Suppressor macrophage treated with lipopolysaccharide for 4 hours (primary cell): ENCODE data around the gene PPP2CA.

ENCODE experiments used
- DNase-seq: peaks from one replicate; pipeline ENCODE4 v3.0.0-alpha.2; 2020

Gene PPP2CA

DNA sequence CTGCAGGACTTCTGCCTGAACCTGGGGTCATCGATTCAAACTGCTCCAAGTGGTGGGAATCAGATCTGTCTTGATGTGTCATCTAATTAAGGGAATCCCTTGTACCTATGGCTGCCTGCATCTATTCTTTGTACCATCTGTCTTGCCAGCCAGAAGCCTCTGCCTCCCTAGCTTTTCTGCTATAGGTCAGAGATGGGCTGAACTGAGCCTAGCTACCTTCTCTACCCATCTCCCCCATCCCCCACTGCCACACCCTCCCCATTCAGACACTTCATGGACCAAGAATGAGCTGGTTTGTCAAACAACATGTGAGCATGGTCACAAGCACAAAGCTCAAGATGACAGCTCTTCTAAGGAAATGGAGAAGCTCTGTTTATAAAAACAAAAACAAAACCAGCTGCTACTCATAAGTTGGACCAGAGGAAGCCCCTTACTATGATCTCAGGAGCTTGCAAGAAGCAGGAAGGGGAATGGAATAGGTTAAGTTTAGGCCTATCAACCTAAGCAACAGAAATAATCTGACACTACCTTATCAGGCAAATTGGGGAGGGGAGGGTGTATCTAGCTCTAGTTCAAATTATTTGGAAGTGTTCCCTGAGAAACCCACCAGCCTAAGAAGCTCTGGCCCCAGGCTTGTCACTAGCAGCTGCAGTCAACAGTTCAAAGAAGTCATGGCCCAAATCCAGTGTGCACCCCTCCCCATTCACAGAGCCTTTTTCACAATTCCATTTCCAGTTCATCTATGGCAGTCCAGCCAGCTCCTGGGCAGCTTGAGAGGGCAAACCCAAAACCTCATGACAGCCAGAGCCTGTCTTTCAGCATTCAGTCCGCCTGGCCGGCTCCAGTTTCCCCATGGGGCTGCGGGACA is 79.0 kb downstream of the PPP2CA start:
- no peak for DNase-seq

DNA sequence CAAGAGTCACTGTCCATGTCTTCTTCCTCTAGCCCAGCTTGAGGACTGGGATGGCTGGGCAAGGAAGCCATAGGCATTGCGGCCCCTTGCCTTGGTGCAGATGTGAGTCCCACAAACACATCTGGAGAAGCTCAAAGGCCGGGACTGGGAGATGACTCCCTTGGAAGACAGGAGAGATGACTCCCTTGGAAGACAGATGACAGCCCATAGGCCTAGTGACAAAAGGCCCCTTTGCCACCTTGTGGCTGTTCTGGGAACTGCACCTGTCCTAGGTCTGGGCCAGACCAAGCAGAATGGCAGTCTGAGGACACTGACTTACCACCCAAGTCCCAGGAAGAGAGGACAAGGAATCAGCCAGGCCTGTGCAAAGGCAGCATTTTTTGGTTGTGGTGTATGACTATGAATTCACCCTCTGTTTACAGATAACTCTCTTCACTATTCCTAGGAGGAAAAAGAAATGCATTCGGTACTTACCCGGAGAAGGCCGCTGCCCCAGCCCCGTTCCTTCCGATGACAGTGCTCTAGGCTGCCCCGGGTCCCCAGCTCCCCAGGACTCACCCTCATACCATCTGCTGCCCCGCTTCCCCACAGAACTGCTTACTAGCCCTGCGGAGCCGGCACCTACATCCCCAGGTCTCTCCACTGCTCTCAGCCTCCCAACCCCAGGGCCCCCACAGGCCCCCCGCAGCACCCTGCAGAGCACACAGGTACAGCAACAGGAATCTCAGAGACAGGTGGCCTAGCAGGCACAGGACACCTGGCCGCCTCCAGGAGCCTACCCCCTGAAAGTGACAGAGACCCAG is 79.9 kb downstream of the PPP2CA start:
- peak; percentile 87 for DNase-seq

DNA sequence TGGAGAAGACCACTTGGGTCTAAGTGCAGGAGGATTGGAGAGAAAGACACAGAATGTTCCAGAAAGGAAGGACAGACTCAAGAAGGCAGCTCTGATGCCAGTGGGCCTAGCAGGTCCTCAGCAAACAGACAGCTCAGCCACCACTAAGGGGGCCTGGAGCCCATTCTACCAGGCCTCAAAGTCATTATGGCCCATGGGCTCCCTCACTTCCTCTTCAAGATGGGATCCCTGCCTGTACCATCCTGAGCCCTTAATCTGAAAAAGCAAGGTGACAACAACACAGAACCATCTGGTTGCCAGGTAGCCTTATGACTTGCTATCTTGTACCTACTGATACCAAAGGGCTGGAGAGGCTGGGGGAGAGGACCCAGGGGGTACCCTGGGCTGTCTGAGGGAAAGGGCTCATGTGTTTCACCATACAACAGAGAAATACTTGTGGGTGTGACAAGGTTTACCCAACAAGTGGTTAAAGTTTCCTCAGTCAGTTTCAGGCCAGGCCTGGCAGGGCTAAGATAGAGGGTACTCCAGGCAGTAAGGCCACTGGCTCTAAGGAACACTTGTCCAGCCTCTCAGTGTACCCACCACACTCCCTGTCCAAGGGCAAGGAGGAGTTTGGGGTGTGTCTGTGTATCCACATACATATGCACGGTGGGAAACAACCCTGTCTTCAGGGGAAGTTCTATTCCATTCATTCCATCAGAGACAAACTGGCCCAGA is 80.7 kb downstream of the PPP2CA start:
- DNase-seq, result no peak
